Psoas muscle (tissue), 8 donors: ENCODE data around the gene APOB. TPM values are rescaled to one million over a fixed set of nuclear protein-coding genes. Genes with fewer than 3 reads are reported as not detected.
A peak's percentile ranks its signal among the peaks of the same experiment; 100 is the strongest.

Source experiments
- ATAC-seq, 4 donors: fragments of 200-7000 bp; cut with Tn5 transposase; one replicate each; pipeline ENCODE4 v1.9.1; 2020; ENCODE audit warnings: moderate library complexity in 3 of 4, mild to moderate bottlenecking in 2 of 4
- DNase-seq, 2 donors: peaks; one replicate each; pipeline ENCODE4 v3.0.0-alpha.2; 2020
- H3K27ac ChIP-seq: fragments of 200-600 bp; one replicate; pipeline ENCODE4 v1.8.0; 2022
- H3K27me3 ChIP-seq, 3 donors: fragments of 200-600 bp in 1 of 3; one replicate each; pipeline versions ENCODE4 v1.6.1 to v1.8.0; 2013 to 2022; ENCODE audit warnings: low read length in 2 of 3, mild to moderate bottlenecking in 2 of 3, moderate library complexity in 1 of 3; ENCODE audit not compliant: insufficient read depth in 3 of 3
- H3K36me3 ChIP-seq, 2 donors: fragments of 200-600 bp in 1 of 2; one replicate each; pipeline versions ENCODE4 v1.6.1 to v1.8.0; 2013 to 2022; ENCODE audit warnings: low read depth in 1 of 2, mild to moderate bottlenecking in 1 of 2, moderate library complexity in 1 of 2; ENCODE audit not compliant: insufficient read depth in 1 of 2
- H3K4me1 ChIP-seq: fragments of 200-600 bp; one replicate; pipeline ENCODE4 v1.8.0; 2022
- H3K4me3 ChIP-seq: fragments of 200-600 bp; one replicate; pipeline ENCODE4 v1.8.0; 2022; ENCODE audit warnings: mild to moderate bottlenecking
- H3K9me3 ChIP-seq: fragments of 200-600 bp; one replicate; pipeline ENCODE4 v1.8.0; 2022
- CTCF ChIP-seq: fragments of 200-600 bp; IDR thresholded peaks from one replicate; pipeline ENCODE4 v1.8.0; 2022; ENCODE audit warnings: antibody characterized with exemption
- WGBS, 3 donors: extraction: QIAGEN DNeasy Blood & Tissue Kit; methylation state at CpG; one replicate each; pipeline versions ENCODE4 v1.1.6 to v1.1.7; 2013; 5-methylcytosine and 5-hydroxymethylcytosine counted together
- intact Hi-C, 2 donors: fragments of 100-400 bp; cut with DNase I; formaldehyde crosslinking; loops; one replicate each; pipeline versions ENCODE4 v1.11.0 to v1.14.2; 2022
- polyA plus RNA-seq, 3 donors: library from polyadenylated mRNA; stranded (reverse); fragments of 200-250 nt; gene quantifications; one replicate each; pipeline ENCODE4 v1.2.3, GENCODE V29; 2013
- total RNA-seq, 4 donors: library from RNA; stranded (reverse); fragmentation: NEBNext Ultra II Directional in 2 of 4; extraction: Animal tissue kit (Norgen Biotek cat#: 25700) in 2 of 4; gene quantifications; one replicate each; pipeline versions ENCODE4 v1.2.1 to v1.2.4, GENCODE V29; 2021 to 2023
- donor health status: healthy with polysubstance abuse.
- donor health status: DM: no; HTN: no; CAD: no; lungs with moderate emphysema.
- donor health status: Bipolar disorder and iron deficiency.
- donor health status: healthy.
- donor health status: DM: yes; HTN: yes; CAD: no.
- donor health status: DM: no; HTN: no; CAD: no.
- donor health status: DM: no; HTN: no; CAD: no.
- donor health status: DM: yes; HTN: yes; CAD: no.

The APOB gene
- total and polyA plus RNA-seq, 7 donors, result 0.03 to 0.64 (median 0.34) TPM

DNA sequence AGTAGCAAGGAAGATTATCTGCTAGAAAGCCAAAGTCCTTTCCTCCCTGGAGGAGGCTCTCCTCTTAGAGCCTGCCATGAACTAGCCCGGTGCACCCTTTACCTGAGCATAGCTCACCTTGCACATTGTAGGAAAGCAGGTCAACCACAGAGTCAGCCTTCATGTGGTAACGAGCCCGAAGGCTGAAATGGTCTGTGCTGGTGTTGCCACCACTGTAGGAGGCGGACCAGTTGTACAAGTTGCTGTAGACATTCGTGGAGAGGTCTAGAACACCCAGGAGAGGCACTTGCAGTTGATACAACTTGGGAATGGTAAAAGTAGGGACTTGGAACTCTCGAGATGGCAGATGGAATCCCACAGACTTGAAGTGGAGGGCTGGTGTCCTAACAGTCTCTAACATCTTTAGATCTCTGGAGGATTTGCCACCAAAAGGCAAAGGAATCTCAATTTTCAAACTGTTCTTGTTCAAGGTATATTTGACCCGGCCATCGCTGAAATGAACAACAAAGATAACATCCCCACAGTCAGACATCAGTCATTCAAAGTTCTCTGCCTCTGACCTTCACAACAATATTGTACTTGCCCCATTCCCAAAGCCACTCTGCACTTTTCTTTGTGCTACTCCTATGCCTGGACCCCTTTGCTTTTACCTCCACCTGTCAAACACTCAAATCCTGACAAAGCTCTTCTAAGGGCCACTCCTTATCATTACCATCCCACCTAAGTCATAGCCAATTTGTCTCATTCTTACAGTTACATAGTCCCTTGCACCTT, 30.6 kb downstream of the APOB start:
- no peak overlapping the region for H3K27ac ChIP-seq
- WGBS, 3 donors, result 85 to 91% (median 86%) methylated on average over 8 of the region's 8 CpGs
- no peaks in the 10 kb centered on the region for H3K36me3 ChIP-seq
- H3K4me3 ChIP-seq, result no peak overlapping the region
- peaks cover 5% of the 10 kb centered on the region for H3K4me1 ChIP-seq
- ATAC-seq (no peak), DNase-seq (no peak)
- TF ChIP-seq CTCF, result no peak
- no peaks in the 10 kb centered on the region for H3K27me3 ChIP-seq
- intact Hi-C loops, result no loop called here
- H3K9me3 ChIP-seq, result no peaks in the 10 kb centered on the region

DNA sequence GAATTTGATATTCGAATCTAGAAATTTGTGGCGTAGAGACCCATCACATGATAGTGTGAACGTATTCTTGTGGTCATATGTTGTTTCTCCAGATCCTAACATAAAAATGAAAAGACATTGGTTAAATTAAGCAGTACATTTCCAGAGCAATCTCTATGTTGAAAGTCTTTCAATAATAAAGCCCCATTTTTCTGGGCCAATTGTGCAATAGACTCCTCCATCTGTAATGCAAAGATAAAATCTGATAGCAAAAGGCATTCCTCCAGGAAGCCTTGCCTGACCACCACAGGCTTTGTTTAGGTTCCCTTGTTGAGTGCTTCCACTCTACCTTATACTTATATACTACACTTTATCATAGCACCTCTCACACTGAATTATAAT, 31.3 kb downstream of the APOB start:
- WGBS, 3 donors, result 87 to 92% (median 89%) methylated on average over 3 of the region's 3 CpGs
- no peak for TF ChIP-seq CTCF
- DNase-seq, result no peak

DNA sequence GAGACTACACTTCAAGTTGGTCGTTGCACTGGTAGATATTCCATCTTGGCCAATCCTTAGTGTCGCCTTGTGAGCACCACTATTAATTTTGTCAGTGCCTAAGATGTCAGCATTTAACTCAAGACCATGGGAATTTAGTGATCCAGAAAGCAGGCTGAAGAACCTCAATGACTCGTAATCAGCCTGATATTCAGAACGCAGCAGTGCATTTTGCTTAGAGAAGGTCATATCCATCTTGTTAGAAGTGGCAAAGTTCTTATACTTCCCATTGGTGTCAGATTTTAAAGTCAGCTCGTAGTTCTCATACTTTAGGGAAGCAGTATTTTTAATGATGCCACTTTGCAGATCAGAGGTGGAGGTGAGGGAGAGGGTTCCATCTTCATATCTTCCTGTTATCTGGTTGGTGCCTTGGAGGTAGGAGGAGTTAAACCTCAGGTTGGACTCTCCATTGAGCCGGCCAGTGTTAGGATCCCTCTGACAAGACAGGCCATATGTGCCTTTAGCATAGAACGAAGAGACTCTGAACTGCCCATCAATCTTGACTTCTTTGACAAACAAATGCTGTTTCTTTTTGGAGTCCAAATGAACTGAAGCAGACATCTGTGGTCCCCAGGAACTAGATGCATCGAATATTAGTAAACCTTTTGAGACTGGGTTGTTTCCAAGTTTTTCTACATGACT, 31.9 kb downstream of the APOB start:
- intact Hi-C loops, result no loop called here
- no peak for TF ChIP-seq CTCF
- peak in 1 of 4 donors; percentile 12 for ATAC-seq

More for the DNA sequence above, 31.3 kb downstream of the APOB start:
- Histone ChIP-seq H3K27me3 (no peaks in the 10 kb centered on the region), H3K4me1 (peaks cover 5% of the 10 kb centered on the region), H3K9me3 (no peaks in the 10 kb centered on the region), H3K4me3 (no peak overlapping the region), H3K27ac (no peak overlapping the region), H3K36me3 (no peaks in the 10 kb centered on the region)
- ATAC-seq, result no peak
- intact Hi-C loops, result no loop called here

DNA sequence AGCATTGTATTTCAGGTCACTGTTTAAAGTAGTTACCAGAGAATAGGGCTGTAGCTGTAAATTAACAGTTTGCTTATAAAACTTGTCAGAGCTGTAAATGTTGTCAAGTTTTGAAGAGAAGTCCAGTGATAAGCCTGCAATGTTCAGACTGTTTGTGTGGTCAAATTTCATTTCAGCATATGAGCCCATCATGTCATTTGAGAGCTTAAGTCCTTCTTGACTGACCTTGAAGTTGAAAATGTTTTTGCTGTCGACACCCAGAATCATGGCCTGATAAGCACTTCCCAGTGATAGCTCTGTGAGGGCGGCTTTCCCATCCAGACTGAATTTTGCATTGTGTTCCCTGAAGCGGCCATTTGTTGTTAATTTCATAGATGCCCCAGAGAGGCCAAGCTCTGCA, 32.4 kb downstream of the APOB start:
- H3K4me3 ChIP-seq, result no peak overlapping the region
- H3K27ac ChIP-seq, result no peak overlapping the region
- DNase-seq, result no peak
- H3K4me1 ChIP-seq, result peaks cover 5% of the 10 kb centered on the region
- intact Hi-C loops, result no loop called here
- H3K27me3 ChIP-seq, result no peaks in the 10 kb centered on the region
- no peak for TF ChIP-seq CTCF
- no peaks in the 10 kb centered on the region for H3K9me3 ChIP-seq
- ATAC-seq, result peak in 2 of 4 donors; percentile 30 to 64
- WGBS, 3 donors, result 59 to 67% (median 65%) methylated on average over 3 of the region's 3 CpGs
- no peaks in the 10 kb centered on the region for H3K36me3 ChIP-seq

More for the DNA sequence above, 31.9 kb downstream of the APOB start:
- DNase-seq, result no peak
- peaks cover 5% of the 10 kb centered on the region for H3K4me1 ChIP-seq
- H3K27ac ChIP-seq, result no peak overlapping the region
- no peaks in the 10 kb centered on the region for H3K27me3 ChIP-seq
- WGBS, 3 donors, result 83 to 89% (median 85%) methylated on average over 8 of the region's 8 CpGs
- H3K9me3 ChIP-seq, result no peaks in the 10 kb centered on the region
- no peaks in the 10 kb centered on the region for H3K36me3 ChIP-seq
- H3K4me3 ChIP-seq, result no peak overlapping the region
